Stimulated activated CD4-positive, alpha-beta T cell treated with anti-CD3 and anti-CD28 coated beads, Interleukin-4, amount 100 ng/mL, for 1 hour (primary cell): ENCODE results near the gene CAMK1D.
"Not testable (repeated sequence)": the region's sequence is repeated elsewhere in the genome, so short reads cannot be mapped to it uniquely, and the experiment has no call there.

Experiments used
- DNase-seq: peaks from one replicate; pipeline ENCODE4 v3.0.0-alpha.2; 2020

Gene CAMK1D

DNA sequence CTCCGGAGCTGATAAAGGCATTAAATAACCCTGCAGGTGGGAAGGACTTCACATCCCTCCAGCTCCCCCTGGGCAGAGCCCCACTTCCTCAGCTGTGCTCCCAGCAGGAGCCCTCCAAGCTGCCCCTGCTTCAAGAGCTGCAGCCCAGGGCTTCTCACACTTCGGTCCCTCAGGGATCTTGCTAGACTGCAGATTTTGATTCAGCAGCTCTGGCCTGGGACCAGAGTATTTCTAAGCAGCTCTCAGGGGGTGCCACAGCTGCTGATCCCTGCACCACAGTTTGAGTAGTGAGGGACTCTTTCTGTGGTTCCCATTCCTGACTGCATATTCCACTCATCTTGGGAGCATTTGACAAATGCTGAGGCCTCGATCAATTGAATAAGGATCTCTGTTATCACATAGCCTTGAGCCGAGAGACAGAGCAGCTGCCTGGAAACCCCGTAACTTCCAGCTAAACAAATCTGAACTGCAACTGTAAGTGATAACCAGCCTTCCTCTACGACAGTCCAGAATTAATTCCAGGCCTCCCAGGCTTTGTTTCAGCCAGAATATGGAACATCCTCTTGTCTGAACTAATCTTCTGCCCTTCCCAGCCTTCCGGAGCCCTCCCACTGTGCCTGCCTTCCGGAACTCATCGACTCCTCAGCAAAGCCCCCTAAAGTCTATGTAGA, 490.7 kb downstream of the CAMK1D start:
- DNase-seq, result no peak

DNA sequence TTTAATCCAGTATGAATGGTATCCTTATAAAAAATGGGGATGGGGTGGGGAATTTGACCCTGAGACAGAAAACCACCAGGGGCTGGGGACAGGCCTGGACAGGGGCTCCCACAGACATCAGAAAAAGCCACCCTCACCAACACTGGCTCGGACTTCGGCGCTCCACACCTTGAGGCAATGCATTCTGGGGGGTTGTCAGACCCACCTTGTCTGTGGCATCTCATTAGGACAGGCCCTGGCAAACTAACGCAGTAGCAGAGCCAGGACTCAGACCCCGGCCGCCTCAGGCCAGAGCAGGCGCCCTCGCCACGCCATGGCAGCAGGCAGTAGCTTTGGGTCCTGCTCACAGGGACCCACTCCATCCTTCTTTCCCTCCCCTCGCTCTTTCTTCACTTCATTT, 492.1 kb downstream of the CAMK1D start:
- no peak for DNase-seq

DNA sequence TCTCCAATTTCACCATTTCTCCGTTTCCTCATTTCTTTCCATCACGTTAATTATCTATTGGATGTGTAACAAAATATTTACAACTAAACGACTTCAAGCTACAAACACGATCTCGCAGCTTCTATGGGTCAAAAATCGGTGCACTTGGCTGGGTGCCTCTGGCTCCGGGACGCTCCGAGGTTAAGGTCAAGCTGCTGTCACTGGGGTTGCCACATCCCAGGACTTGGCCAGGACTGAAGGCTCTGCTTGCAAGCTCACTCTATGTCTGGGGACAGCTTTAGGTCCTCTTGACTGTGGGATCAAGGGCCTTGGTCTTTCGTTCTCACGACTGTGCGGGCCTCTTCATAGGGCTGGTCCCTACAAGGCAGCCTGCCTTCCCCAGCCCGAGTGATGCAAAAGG, 492.5 kb downstream of the CAMK1D start:
- DNase-seq, result no peak

DNA sequence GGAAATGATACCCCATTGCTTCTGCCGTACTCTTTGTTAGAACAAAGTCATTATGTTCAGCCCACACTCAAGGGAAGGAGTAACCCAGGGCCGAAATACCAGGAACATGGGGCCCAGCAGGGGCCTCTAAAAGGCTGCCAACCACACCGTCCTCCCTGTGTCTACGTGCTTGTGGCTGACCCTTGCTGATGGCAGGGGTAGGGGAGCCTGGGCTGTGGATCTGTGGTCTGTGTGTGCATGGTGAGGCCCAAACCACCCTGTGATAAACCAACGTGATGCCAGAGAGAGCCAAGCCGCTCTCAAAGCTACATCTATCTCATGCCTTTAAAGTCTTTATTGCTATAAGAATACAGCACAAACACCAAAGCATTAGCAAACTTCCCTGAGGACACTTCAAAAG, 493.0 kb downstream of the CAMK1D start:
- no peak for DNase-seq

DNA sequence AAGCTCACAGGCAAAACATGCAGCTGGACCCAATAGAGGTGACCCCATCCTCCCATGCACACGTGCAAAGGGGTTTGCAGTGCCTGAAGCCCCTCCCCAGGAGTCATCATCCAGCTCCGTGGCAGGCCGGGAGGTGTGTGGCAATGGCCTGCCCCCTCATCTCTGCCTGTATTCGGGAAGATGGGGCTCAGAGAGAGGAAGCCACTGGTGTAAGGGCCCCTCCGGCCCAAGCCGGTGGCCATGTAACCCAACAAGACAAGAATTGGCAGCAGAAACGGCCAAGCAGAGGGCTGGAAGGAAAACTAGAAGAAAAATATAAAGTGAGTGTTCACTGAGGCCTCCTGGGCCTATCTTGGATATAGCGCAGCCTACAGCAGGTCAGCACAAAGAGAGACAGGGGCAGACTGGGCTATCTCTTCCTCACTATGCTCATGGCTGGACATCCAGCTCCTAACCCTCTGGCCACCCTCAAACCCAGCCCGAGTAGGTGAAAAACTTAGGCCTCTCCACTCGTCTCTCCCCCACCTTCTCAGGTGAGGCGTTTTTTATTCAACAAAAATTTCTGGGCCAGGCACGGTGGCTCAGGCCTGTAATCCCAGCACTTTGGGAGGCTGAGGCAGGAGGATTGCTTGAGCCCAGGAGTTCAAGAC, 494.1 kb downstream of the CAMK1D start:
- DNase-seq, result no peak

DNA sequence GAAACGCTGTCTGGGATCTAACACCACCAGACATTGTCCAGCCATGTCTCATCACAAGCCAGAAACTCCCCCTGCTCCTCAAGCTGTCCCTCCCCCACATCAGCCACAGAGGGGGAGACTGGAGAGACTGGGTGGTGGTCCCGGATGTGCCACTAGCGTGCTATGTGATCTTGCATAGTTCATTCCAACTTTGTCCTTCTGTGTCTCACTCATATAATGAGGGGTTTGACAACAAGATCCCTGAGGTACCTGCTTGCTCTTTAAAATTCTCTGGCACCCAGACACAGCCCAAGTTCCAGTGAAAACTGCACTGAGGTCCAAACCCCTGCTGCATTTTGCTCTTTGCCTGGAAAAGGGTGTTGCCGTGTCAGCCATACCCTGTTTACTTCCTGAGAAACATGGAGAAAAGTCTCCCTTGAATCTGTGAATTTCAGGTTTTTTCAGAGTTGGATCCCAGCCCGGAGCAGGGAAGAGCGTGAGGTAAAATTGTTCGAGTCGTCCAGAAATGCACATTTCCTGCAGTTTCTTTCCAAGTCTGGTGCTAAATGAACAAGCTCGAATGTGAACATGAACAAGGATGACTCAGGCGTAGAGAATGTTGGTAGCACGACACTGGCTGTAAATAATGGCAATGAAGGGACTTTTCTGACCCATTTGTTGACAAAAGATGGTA, 495.6 kb downstream of the CAMK1D start:
- DNase-seq, result no peak

DNA sequence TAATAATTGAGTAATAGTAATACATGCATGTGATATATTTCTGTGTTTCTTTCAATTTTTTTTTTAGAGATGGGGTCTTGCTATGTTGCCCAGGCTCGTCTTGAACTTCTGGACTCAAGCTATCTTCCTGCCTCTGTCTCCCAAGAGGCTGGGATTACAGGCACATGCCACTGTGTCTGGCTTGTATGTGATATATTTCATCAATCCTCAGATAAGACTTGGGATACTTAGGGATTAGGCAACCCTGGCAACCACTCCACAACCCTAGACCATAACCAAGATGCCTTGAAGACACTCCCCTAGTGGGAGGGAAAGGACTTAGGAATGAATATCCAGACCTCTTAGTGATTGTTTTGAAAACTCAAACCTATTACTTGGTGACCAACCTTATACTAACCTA, 497.4 kb downstream of the CAMK1D start:
- no peak for DNase-seq

DNA sequence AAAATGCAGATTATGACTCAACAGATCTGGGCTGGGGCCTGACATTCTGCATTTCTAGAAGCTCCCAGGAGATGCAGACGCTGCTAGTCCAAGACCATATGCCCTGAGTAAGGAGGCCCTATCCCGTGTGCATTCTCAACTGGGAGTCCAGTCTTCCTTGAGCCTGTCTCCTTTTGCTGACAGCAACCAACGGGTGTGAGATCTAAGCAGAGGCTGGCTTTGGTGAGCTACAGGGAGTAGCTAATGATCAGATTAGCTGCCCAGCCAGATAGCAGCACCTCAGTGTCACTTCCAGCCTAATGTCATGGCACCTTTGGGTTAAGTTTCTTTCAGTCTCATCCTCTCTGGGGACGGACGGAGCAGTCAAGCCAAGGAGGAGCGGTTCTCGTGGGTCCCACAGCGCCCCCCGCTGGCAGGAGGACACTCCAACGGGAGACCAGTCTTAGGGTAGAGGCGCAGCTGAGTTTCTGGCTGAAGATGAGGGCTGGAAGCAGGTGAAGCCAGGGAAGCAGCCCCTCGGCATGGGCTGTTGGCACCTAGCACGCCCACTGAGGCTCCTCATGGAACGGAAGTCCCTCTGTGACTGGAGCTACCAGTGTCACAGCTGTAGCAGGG, 498.1 kb downstream of the CAMK1D start:
- DNase-seq, result no peak

DNA sequence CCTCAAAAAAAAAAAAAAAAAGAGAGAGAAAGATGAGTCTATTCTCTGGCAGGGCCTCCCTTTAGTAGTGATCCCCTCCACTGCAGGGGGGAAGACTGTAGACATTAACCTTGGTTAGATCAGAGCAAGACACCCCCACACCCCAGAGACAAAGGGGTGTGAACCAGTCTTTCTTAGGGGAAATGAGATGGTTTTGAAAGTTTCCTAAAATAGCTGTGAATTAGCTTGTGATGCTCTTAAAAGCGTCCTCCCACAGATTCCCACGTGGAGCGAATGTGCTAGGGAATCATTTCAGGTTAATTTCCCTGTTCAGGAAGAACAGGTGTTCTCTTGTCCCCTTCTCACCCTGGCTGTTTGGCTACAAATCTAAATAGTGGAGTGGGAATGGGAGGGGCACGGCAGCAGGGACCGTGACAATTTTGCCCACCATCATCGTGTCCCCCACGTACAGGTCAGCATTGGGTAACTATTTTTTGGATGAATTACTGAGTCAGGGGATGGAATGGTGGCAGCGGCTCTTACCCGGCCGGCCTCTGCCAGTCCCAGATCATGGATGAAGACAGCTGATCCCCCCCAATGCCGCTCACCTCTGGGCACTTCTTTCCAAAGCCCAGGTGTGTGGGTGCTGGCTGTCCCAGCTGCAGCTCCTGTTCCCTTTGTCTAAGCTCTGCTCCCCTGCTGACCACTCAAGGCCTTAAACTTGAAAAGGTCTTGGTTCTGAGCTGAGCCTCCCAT, 499.3 kb downstream of the CAMK1D start:
- no peak for DNase-seq

DNA sequence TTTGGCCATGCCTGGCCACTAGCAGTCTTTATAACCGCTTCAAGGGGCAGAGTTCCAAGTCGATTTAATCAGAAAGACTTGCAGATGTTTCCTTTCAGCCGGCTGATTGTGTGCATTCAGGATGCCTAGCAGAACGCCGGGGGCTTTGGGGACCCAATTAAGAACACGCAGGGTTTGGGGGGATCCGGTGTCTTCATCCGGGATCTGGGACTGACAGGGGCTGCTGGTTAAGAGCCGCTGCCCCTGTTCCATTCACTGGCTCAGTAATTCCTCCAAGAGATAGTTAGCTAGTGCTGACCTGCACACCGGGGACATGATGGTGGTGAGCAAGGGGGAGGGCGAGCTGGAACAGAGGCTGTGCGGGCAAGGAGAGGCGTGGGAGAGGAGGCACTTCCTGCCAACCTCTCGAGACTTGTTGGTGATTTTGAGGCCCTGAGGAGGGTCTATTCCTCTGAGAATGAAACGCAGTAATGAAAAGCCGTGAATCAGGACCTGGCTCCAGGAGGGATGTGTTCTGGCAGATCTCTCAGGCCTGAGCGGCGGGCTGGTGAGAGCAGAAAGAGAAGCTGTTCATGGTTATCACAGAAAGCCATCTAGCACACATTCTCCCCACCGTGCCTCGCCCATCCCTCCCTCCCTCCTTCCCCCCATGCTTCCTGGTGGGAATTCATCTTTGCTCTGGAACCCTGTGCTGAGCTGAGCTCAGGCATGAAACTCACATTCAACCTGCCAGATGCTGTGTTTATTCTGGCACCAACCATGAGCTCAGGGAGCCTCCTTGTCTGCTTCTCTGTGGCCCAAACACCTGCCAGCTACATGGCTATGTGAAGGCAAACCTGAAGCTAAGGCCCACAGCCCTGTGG, 500.2 kb downstream of the CAMK1D start:
- no peak for DNase-seq

DNA sequence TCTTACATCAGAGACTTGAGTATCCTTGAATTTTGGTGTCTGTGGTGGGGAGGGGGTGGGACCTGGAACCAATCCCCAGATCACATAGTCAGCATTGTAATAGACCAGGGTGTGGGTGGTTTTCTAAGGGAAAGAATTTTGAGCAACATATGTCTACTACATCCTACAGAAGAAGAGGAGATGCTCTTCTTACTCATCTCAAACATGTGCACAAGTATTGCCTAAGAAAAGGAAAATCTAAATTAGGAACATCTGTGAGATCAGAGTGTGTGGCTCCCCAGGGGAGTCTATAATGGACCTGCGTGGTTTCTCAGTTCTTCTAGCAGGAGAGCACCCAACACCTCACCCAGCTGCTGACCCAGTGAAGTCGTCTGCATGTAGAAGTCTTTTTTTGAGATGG, 503.3 kb downstream of the CAMK1D start:
- DNase-seq, result no peak

DNA sequence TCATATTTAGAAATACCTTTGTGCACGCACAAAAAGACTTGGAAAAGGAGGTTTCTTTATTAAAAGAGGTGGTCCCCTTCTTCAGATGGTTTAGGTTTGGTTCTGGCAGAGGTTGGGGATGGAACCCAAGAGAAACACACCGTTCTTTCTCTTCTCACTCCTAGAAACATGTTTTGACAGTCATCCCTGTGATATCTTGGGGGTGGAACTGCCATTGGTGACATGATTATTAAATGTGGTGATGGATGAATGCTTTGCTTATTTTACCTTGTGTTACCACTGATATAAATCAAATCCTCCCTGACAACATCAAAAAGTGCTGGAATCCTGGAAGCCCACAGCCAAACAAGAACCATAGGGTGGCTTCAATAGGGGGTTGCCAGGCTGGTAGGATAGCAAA, 505.6 kb downstream of the CAMK1D start:
- DNase-seq, result no peak

DNA sequence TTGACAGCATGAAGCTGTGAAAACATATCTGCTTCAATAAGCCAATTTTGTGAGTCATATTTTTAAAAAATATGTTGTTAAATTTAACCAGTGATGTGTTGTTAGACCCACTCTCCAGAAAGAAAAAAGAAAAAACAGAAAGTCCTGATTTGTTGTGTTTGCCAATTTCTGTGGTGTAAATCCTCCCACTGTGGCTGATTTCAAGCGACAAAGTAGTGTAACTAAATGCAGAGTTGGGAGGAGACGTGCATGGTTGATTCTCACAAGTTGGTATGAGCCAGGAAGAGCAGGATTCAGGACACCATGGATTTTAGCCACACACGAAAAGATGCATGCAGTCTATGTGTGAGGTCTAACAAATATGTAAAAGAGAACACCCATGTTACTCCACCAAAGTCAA, 513.1 kb downstream of the CAMK1D start:
- no peak for DNase-seq

DNA sequence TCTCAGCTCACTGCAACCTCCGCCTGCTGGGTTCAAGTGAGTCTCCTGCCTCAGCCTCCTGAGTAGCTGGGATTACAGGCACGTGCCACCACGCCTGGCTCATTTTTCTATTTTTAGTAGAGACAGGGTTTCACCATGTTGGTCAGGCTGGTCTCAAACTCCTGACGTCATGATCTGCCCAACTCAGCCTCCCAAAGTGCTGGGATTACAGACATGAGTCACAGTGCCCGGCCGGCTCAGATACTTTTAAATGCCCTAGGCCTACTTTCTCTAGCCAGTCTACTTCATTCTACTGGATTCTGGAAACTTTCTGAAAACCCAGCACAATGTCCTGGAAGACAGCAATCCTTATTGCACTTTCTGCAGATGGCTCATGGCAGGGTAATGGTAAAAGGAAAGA, 516.2 kb downstream of the CAMK1D start:
- not testable (repeated sequence) for DNase-seq

DNA sequence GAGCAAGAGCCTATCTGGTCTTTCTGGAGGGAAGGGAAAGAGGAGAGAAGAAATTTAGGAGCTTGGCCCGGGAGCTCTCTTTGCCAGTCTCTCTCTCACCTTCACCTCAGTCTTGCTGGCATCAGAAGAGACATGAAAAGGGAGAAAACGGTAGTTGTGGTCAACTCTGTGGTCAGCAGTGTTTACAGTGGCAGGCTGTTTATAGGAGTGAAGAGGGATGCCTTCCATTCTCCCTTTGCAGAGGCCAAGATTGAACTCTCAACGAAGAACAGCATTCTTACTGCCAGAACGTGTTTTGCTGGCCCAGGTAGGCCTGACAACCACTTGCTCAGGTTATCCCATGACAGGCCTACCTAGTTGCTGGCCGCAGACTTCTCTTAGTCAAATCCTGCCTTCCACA, 518.9 kb downstream of the CAMK1D start:
- DNase-seq, result no peak

DNA sequence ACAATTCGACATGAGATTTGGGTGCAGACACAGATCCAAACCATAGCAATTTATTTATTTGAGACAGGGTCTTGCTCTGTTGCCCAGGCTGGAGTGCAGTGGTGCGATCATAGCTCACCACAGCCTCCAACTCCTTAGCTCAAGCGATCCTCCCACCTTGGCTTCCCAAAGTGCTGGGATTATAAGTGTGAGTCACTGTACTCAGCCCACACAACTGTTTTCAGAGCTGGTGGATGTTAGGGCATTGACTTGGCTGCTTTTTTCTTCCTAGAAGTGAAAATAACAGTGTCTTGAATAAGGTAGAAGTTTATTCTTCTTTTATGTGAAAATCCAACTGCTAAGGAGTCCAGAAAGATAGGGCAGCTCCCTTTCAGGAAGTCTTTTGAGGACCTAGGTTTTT, 520.1 kb downstream of the CAMK1D start:
- no peak for DNase-seq

DNA sequence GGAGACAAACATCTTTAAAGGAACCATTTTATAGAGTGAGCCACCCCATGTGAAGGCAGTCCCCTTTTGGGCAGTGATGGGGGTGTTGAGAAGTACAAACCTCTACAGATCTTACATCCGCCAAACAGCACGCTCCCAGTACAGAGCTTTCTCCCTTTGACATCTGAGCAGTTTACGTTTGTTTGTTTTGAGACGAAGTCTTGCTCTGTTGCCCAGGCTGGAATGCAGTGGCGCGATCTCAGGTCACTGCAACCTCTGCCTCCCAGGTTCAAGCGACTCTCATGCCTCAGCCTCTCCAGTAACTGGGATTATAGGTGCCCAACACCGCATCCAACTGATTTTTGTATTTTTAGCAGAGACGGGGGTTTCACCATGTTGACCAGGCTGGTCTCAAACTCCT, 523.2 kb downstream of the CAMK1D start:
- no peak for DNase-seq

DNA sequence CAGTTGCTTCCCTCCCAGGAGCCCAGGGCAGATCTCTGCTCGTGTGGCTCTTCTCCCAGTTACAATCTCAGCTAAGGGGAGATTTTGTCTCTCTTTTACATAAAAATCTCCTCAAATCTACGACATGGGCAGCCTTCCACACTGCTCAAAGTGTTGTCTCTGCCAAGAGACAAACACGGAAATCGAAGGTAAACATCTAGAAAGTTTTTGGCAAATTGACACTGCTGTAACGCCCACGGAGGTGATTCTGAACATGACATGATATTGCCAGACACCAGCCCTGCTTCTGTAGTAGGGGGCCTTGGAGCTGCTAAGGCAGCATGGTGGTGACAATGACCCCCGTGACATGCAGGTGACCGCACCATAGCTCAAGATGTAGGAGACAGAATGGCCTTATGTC, 523.8 kb downstream of the CAMK1D start:
- no peak for DNase-seq

DNA sequence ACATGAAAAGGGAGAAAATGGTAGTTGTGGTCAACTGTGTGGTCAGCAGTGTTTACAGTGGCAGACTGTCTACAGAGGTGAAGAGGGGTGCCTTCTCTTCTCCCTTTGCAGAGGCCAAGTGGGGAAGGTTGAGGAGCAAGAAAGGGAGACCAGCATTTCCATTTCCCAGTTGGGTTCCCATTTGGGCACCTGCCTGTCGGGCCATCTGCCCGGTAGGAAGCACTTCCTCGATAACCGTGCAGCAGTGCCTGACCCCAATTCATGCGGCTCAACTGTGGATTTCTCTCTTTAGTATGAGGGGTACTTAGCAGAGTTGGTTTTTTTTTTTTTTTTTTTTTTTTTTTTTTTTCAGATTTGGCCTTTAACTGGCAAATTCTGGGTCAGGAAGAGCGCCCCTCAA, 525.2 kb downstream of the CAMK1D start:
- DNase-seq, result no peak

DNA sequence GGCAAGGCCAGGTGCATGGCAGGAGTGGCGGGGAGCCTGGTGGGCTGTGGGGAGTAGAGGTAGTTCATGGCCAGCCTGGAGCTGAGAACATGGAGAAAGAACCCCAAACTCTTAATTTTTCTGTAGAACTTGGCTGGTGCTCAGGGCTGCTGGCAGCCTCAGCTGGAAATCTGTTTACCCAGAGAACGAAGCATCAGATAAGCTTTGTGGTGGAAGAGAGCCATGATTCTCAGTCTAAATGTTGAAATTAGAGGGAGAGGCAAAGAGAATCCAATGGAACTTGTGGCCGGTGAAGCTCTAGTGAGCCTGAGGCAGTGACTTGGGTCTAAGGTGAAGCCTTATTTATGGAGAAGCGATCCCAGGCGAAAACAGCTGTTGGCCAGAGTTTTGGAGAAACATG, 525.8 kb downstream of the CAMK1D start:
- DNase-seq, result no peak

DNA sequence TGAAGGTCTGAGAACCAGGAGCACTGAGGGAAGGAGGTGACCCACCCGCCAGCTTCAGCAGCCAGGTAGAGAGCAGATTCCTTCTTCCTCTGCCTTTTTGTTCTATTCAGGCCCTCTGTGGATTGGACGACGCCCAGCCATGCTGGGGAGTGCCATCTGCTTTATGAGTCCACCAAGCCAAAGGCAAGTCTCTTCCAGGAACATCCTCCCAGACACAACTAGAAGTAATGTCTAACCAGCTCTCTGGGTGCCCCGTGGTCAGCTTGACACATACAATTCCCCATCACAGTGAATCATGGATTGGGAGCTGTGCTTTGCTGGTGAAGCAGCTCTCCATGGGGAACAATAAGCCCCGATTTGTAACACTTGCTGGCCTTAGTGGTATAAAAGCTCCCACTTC, 526.9 kb downstream of the CAMK1D start:
- no peak for DNase-seq

DNA sequence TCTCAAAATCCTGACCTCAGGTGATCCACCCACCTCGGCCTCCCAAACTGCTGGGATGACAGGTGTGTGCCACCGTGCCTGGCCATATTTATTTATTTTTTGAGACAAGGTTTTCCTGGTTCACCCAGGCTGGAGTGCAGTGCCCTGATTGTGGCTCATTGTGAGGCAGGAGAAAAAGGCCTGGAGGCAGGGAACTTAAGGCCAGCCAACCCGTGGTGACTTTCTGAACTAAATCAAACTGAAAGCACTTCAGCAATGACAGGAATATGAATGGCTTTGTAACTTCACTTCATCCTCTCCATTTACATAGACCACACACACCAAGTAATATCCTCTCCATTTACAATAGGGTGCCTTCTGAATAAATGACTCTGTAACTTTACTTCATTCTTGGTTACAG, 527.8 kb downstream of the CAMK1D start:
- no peak for DNase-seq
